GM12878 (cell line): ENCODE data around the gene ZPR1. TPM values are rescaled to one million over a fixed set of nuclear protein-coding genes. Genes with fewer than 3 reads are reported as not detected.

Source experiments
- ATAC-seq: fragments of 200-7000 bp; cut with Tn5 transposase; 3 replicates; pipeline ENCODE4 v1.9.1; 2020; ENCODE audit warnings: mild to moderate bottlenecking, moderate library complexity
- BruUV-seq: library from RNA; stranded (reverse); fragments of 400-500 nt; replicated peaks from 2 replicates; lab custom pipeline; 2021; lab: Mats Ljungman, UMichigan
- CTCF ChIA-PET: fragments of 300-600 bp; sonication (Branson Sonifier 250); formaldehyde crosslinking; extraction: SDS; loops from one replicate; lab custom pipeline; 2021; ENCODE audit warnings: inconsistent platforms; lab: Yijun Ruan, JAX
- POLR2A ChIA-PET: fragments of 350-600 bp; formaldehyde crosslinking; extraction: SDS; loops from one replicate; lab custom pipeline; 2021; ENCODE audit warnings: inconsistent platforms; lab: Charles Lee
- RAD21 ChIA-PET: fragments of 300-600 bp; sonication (Branson Sonifier 250); formaldehyde crosslinking; loops from one replicate; lab custom pipeline; 2023; ENCODE audit warnings: antibody characterized with exemption; ENCODE audit not compliant: unreplicated experiment; lab: Charles Lee
- SMC1A ChIA-PET: fragments of 300-600 bp; sonication (Branson Sonifier 250); formaldehyde crosslinking; loops from one replicate; lab custom pipeline; 2023; ENCODE audit not compliant: unreplicated experiment, uncharacterized antibody; lab: Charles Lee
- DNase-seq: peaks from one replicate; pipeline ENCODE4 v3.0.0-alpha.2; 2011; ENCODE audit warnings: low read depth, low spot score
- FAIRE-seq: peaks from 3 replicates; lab custom pipeline; 2011; peaks lifted over from hg19 to GRCh38; lab: Jason Lieb, UNC
- H2AFZ ChIP-seq: 2 replicates; pipeline ENCODE4 v1.6.0; 2011; ENCODE audit warnings: low read depth, low read length, control low read depth; ENCODE audit not compliant: control insufficient read depth
- H3K27ac ChIP-seq: 2 replicates; pipeline ENCODE4 v1.5.1; 2011; ENCODE audit warnings: control low read depth; ENCODE audit not compliant: control insufficient read depth, insufficient read depth
- H3K27me3 ChIP-seq, 2 experiments: replicated peaks in 1 of 2; 2 replicates each; pipeline versions ENCODE4 v1.6.0 to v1.6.1; 2011; ENCODE audit warnings: low read length in 1 of 2; ENCODE audit not compliant: control insufficient read depth in 2 of 2, insufficient read depth in 2 of 2
- H3K36me3 ChIP-seq, 2 experiments: 2 replicates each; pipeline ENCODE4 v1.5.1; 2011; ENCODE audit warnings: low read length in 1 of 2; ENCODE audit not compliant: control insufficient read depth in 2 of 2, insufficient read depth in 2 of 2
- H3K4me1 ChIP-seq: 2 replicates; pipeline ENCODE4 v1.6.1; 2011; ENCODE audit warnings: mild to moderate bottlenecking, low read length, moderate library complexity, mixed read lengths; ENCODE audit not compliant: control insufficient read depth, insufficient read depth
- H3K4me2 ChIP-seq: 2 replicates; pipeline ENCODE4 v1.6.0; 2011; ENCODE audit warnings: control low read depth; ENCODE audit not compliant: control insufficient read depth, insufficient read depth
- H3K4me3 ChIP-seq: fragments of 200-600 bp; sonication (generic); 2 replicates; pipeline ENCODE4 v1.5.1; 2016
- H3K79me2 ChIP-seq: 2 replicates; pipeline ENCODE4 v1.6.0; 2011; ENCODE audit warnings: low read length; ENCODE audit not compliant: control insufficient read depth, insufficient read depth
- H3K9ac ChIP-seq: 2 replicates; pipeline ENCODE4 v1.8.0; 2011; ENCODE audit warnings: low read length, control low read depth, mixed read lengths; ENCODE audit not compliant: control insufficient read depth, insufficient read depth
- H3K9me3 ChIP-seq: replicated peaks from 3 replicates; pipeline ENCODE4 v1.5.1; 2011; ENCODE audit warnings: mild to moderate bottlenecking, low read length; ENCODE audit not compliant: control insufficient read depth, insufficient read depth
- H4K20me1 ChIP-seq: 2 replicates; pipeline ENCODE4 v1.6.0; 2011; ENCODE audit not compliant: control insufficient read depth, insufficient read depth
- ATF7 ChIP-seq: fragments of 450-650 bp; IDR thresholded peaks from 2 replicates; pipeline ENCODE4 v1.6.1; 2016; ENCODE audit warnings: low read depth, mild to moderate bottlenecking
- ELK1 ChIP-seq: IDR thresholded peaks from 2 replicates; pipeline ENCODE4 v1.6.1; 2012; ENCODE audit warnings: low read depth, low read length, improper control_type of control experiment
- KDM1A ChIP-seq: fragments of 200-600 bp; sonication (generic); IDR thresholded peaks from 2 replicates; pipeline ENCODE4 v1.6.1; 2016; ENCODE audit warnings: borderline replicate concordance
- KLF5 ChIP-seq: fragments of 450-650 bp; IDR thresholded peaks from 2 replicates; pipeline ENCODE4 v1.6.1; 2014; ENCODE audit warnings: mild to moderate bottlenecking; ENCODE audit not compliant: partially characterized antibody
- NFIC ChIP-seq: IDR thresholded peaks from 2 replicates; pipeline ENCODE4 v1.6.1; 2012; ENCODE audit warnings: low read depth, mild to moderate bottlenecking, inconsistent platforms, low read length, moderate library complexity
- RAD21 ChIP-seq: IDR thresholded peaks from 2 replicates; pipeline ENCODE4 v1.6.1; 2011; ENCODE audit warnings: mild to moderate bottlenecking, low read depth, low read length, moderate library complexity; ENCODE audit not compliant: insufficient read depth
- RFX5 ChIP-seq: IDR thresholded peaks from 2 replicates; pipeline ENCODE4 v1.6.1; 2011; ENCODE audit warnings: low read depth, low read length, improper control_type of control experiment
- RUNX3 ChIP-seq: IDR thresholded peaks from 2 replicates; pipeline ENCODE4 v1.6.1; 2012; ENCODE audit warnings: low read length, inconsistent platforms
- TBL1XR1 ChIP-seq: IDR thresholded peaks from 2 replicates; pipeline ENCODE4 v1.6.1; 2012; ENCODE audit warnings: low read depth, low read length, improper control_type of control experiment
- WRNIP1 ChIP-seq: IDR thresholded peaks from 2 replicates; pipeline ENCODE4 v1.6.1; 2011; ENCODE audit warnings: low read depth, low read length, improper control_type of control experiment, borderline replicate concordance
- ZNF207 ChIP-seq: fragments of 450-650 bp; IDR thresholded peaks from 2 replicates; pipeline ENCODE4 v1.6.1; 2014; ENCODE audit warnings: antibody characterized with exemption, mild to moderate bottlenecking, borderline replicate concordance
- WGBS: methylation state at CpG from one replicate; pipeline ENCODE4 v1.1.6; 2016; ENCODE audit warnings: low lambda C conversion rate; ENCODE audit not compliant: insufficient replicate concordance, insufficient coverage; ENCODE audit errors: missing lambda C conversion rate; 5-methylcytosine and 5-hydroxymethylcytosine counted together
- in situ Hi-C: fragments of 300-500 bp; cut with MboI; formaldehyde crosslinking; loops from 9 replicates; pipeline ENCODE4 v1.14.3; 2018; ENCODE audit warnings: mixed read lengths
- intact Hi-C: fragments of 100-400 bp; cut with micrococcal nuclease; formaldehyde crosslinking; loops from one replicate; pipeline ENCODE4 v1.14.2; 2022; ENCODE audit not compliant: unreplicated experiment
- polyA plus RNA-seq, 11 experiments: library from polyadenylated mRNA; depleted of rRNA in 4 of 11; unstranded in 6 of 11; stranded (reverse) in 5 of 11; fragments of >200 nt; fragmentation: Nextera tagmentation in 4 of 11; fragmentation: Illumina TruSeq in 1 of 11; extraction: Ambion mirVana in 4 of 11; extraction: Trizol in 1 of 11; gene quantifications; 1 replicate in 1 of 11; 2 replicates in 10 of 11; pipeline versions ENCODE4 v1.2.1 to v1.2.3, GENCODE V29; 2011 to 2016; ENCODE audit warnings: inconsistent platforms in 2 of 11, missing spikeins in 2 of 11, low read depth in 1 of 11
- total RNA-seq, 4 experiments: library from RNA; depleted of rRNA in 3 of 4; stranded (reverse); fragments of >200 nt in 3 of 4; fragmentation: Illumina TruSeq in 1 of 4; extraction: Trizol in 1 of 4; gene quantifications; 2 replicates each; pipeline versions ENCODE4 v1.2.1 to v1.2.3, GENCODE V29; 2013 to 2021
- TF ChIP-seq, protein P1 (sequence below): fragments of 450-650 bp; IDR thresholded peaks from 2 replicates; pipeline ENCODE4 v1.6.1; 2016; ENCODE audit warnings: mild to moderate bottlenecking
- TF ChIP-seq, protein P2 (sequence below): IDR thresholded peaks from 2 replicates; pipeline ENCODE4 v1.6.1; 2012; ENCODE audit warnings: improper control_type of control experiment, low read depth, low read length; ENCODE audit not compliant: insufficient replicate concordance

The ZPR1 gene
- total and polyA plus RNA-seq, 10 of the 15 experiments (the other 5 are each of a cell fraction or from before 2014, with no cell fraction given), result 9.3 to 89.7 (median 54.7) TPM

- TF ChIP-seq, protein P1, sequence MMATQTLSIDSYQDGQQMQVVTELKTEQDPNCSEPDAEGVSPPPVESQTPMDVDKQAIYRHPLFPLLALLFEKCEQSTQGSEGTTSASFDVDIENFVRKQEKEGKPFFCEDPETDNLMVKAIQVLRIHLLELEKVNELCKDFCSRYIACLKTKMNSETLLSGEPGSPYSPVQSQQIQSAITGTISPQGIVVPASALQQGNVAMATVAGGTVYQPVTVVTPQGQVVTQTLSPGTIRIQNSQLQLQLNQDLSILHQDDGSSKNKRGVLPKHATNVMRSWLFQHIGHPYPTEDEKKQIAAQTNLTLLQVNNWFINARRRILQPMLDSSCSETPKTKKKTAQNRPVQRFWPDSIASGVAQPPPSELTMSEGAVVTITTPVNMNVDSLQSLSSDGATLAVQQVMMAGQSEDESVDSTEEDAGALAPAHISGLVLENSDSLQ, result peak; percentile 33; the same call in 1 of the 2 replicates
- TF ChIP-seq RFX5 (no peak), WRNIP1 (no peak), KLF5 (no peak), ZNF207 (no peak), NFIC (peak; percentile 50; the same call in 1 of the 2 replicates), RAD21 (no peak), RUNX3 (peak; percentile 89)
- TF ChIP-seq, all 136 proteins: peak for 10
Observed at GRCh38 chr11:116733043-116733755, 54.6 kb downstream of the ZPR1 start (continued).

DNA sequence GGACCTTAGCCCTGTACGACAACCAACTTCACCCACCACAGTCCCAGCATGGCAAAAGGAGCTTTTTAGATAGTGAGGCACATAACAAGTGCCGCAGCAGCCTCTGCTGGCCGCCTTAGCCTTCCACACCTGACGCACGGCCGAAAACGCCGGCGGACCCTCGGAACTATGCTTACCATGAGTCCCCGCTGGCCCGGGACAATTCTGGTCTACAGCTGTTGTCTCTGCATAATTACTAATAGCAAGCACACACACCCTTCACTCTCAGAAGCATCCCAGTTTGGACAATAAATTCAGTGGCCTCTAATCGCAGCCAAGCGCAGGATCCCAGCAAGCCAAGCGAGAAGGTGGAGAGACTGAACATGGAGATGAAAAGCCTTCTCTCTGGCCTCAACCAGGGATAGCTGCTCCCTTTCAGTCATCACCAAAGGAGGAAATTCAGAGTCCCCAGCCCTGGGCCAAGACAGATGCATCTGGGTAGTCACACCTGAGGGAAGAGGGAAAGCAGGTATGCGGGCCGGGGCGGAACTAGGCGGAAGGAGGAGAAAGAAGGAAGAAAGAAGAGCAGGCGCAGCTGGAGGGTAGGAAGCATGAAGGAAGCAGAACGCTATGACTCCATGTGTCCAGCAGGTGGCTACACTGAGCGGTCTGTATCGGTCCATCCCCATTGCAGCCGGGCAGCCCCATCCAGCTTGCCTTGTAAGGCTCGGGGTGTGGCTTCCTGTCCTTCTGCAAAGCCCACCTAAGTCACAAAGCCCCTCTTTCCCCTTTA, 55.4 kb downstream of the ZPR1 start:
- Histone ChIP-seq H3K36me3 (no peaks in the 10 kb centered on the region), H3K27ac (no peak overlapping the region), H3K4me1 (peaks cover 16% of the 10 kb centered on the region), H3K4me3 (no peak overlapping the region), H3K27me3 (no peaks in the 10 kb centered on the region; a peak in 1 of 4 replicates), H3K79me2 (no peaks in the 10 kb centered on the region), H2AFZ (peak overlapping the region; percentile 61; the same call in 1 of the 2 replicates), H3K4me2 (peak overlapping the region; percentile 77), H4K20me1 (no peaks in the 10 kb centered on the region), H3K9ac (no peak overlapping the region), H3K9me3 (no peaks in the 10 kb centered on the region)
- ChIA-PET POLR2A (interaction anchor here (0.6 kb wide), 1 partner anchor 38 kb away, joined by 3 read pairs; no protein-coding TSS in a partner anchor), RAD21 (interaction anchor here (0.8 to 2.5 kb wide), 6 partner anchors 11 to 374 kb away, joined by 3 to 19 read pairs (median 10); partner anchors contain the start of gene APOA5), CTCF (interaction anchor here (0.6 to 5.9 kb wide), 30 partner anchors 10 to 449 kb away, joined by 3 to 58 read pairs (median 4); partner anchors contain the start of genes APOA5, PAFAH1B2 and SIDT2), SMC1A (interaction anchor here (1.0 to 2.7 kb wide), 9 partner anchors 11 to 494 kb away, joined by 3 to 16 read pairs (median 4); partner anchors contain the start of gene PAFAH1B2)
- 29% methylated on average over 23 of the region's 25 CpGs for WGBS
- FAIRE-seq, result peak; percentile 97
- BruUV-seq, result no TSS peak
- in situ Hi-C loops (no loop called here), intact Hi-C loops (loop anchor here (1.0 kb wide), 2 partner anchors 104 to 374 kb away; no protein-coding TSS in a partner anchor)
- peak; percentile 20 for DNase-seq
- peak; percentile 95 for ATAC-seq
- TF ChIP-seq KDM1A, result no peak
- no peak for TF ChIP-seq TBL1XR1
- peak; percentile 28; the same call in 1 of the 2 replicates for TF ChIP-seq ELK1
- TF ChIP-seq ATF7, result no peak
- TF ChIP-seq, protein P2, sequence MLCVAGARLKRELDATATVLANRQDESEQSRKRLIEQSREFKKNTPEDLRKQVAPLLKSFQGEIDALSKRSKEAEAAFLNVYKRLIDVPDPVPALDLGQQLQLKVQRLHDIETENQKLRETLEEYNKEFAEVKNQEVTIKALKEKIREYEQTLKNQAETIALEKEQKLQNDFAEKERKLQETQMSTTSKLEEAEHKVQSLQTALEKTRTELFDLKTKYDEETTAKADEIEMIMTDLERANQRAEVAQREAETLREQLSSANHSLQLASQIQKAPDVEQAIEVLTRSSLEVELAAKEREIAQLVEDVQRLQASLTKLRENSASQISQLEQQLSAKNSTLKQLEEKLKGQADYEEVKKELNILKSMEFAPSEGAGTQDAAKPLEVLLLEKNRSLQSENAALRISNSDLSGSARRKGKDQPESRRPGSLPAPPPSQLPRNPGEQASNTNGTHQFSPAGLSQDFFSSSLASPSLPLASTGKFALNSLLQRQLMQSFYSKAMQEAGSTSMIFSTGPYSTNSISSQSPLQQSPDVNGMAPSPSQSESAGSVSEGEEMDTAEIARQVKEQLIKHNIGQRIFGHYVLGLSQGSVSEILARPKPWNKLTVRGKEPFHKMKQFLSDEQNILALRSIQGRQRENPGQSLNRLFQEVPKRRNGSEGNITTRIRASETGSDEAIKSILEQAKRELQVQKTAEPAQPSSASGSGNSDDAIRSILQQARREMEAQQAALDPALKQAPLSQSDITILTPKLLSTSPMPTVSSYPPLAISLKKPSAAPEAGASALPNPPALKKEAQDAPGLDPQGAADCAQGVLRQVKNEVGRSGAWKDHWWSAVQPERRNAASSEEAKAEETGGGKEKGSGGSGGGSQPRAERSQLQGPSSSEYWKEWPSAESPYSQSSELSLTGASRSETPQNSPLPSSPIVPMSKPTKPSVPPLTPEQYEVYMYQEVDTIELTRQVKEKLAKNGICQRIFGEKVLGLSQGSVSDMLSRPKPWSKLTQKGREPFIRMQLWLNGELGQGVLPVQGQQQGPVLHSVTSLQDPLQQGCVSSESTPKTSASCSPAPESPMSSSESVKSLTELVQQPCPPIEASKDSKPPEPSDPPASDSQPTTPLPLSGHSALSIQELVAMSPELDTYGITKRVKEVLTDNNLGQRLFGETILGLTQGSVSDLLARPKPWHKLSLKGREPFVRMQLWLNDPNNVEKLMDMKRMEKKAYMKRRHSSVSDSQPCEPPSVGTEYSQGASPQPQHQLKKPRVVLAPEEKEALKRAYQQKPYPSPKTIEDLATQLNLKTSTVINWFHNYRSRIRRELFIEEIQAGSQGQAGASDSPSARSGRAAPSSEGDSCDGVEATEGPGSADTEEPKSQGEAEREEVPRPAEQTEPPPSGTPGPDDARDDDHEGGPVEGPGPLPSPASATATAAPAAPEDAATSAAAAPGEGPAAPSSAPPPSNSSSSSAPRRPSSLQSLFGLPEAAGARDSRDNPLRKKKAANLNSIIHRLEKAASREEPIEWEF, result no peak
